Karpas-422 (cell line): ENCODE measurements around the gene POLR2A. TPM values are rescaled to one million over a fixed set of nuclear protein-coding genes. Genes with fewer than 3 reads are reported as not detected.

Experiments
- DNase-seq: peaks from one replicate; pipeline ENCODE4 v3.0.0-alpha.2; 2015
- H2AFZ ChIP-seq: fragments of 200-600 bp; sonication (generic); 2 replicates; pipeline ENCODE4 v1.6.1; 2014; ENCODE audit warnings: antibody characterized with exemption, low read length, mixed read lengths
- H3K27ac ChIP-seq: fragments of 200-600 bp; sonication (generic); 2 replicates; pipeline ENCODE4 v1.5.1; 2014; ENCODE audit warnings: mild to moderate bottlenecking, low read length, moderate library complexity
- H3K27me3 ChIP-seq: fragments of 200-600 bp; sonication (generic); 2 replicates; pipeline ENCODE4 v1.6.1; 2014; ENCODE audit warnings: low read length, mixed read lengths
- H3K36me3 ChIP-seq: fragments of 200-600 bp; sonication (generic); 2 replicates; pipeline ENCODE4 v1.6.1; 2014; ENCODE audit warnings: low read length, mixed read lengths; ENCODE audit not compliant: insufficient read depth
- H3K4me1 ChIP-seq: fragments of 200-600 bp; sonication (generic); 2 replicates; pipeline ENCODE4 v1.6.1; 2014; ENCODE audit warnings: mild to moderate bottlenecking, low read length, mixed read lengths
- H3K4me2 ChIP-seq: fragments of 200-600 bp; sonication (generic); 2 replicates; pipeline ENCODE4 v1.6.1; 2014; ENCODE audit warnings: low read length, low read depth, mild to moderate bottlenecking; ENCODE audit not compliant: poor library complexity, severe bottlenecking
- H3K4me3 ChIP-seq: fragments of 200-600 bp; sonication (generic); 2 replicates; pipeline ENCODE4 v1.5.1; 2014; ENCODE audit warnings: mild to moderate bottlenecking, antibody characterized with exemption, low read length, mixed read lengths
- H3K79me2 ChIP-seq: fragments of 200-600 bp; sonication (generic); 2 replicates; pipeline ENCODE4 v1.6.1; 2014; ENCODE audit warnings: mild to moderate bottlenecking, low read length, mixed read lengths
- H3K9ac ChIP-seq: fragments of 200-600 bp; sonication (generic); 2 replicates; pipeline ENCODE4 v1.6.0; 2014; ENCODE audit warnings: low read length
- H3K9me2 ChIP-seq: fragments of 200-600 bp; sonication (generic), shearing (Covaris generic); replicated peaks from 2 replicates; pipeline ENCODE4 v1.6.0; 2014; ENCODE audit warnings: mild to moderate bottlenecking, low read length, moderate library complexity; ENCODE audit not compliant: insufficient read depth
- H3K9me3 ChIP-seq: fragments of 300-700, 200-600 bp; sonication (generic); 2 replicates; pipeline ENCODE4 v1.6.1; 2014; ENCODE audit warnings: low read length, mixed read lengths
- H4K20me1 ChIP-seq: fragments of 200-600 bp; sonication (generic); 2 replicates; pipeline ENCODE4 v1.6.1; 2014; ENCODE audit warnings: mild to moderate bottlenecking, antibody characterized with exemption, low read length, low read depth; ENCODE audit not compliant: insufficient read depth
- total RNA-seq: library from RNA; depleted of rRNA; stranded (reverse); fragments of >200 nt; shearing (Covaris generic); gene quantifications from 2 replicates; pipeline ENCODE4 v1.2.3, GENCODE V29; 2014; ENCODE audit warnings: low replicate concordance

POLR2A gene
- total RNA-seq, 1 experiment from 2014 or later, result 78.8 TPM

DNA sequence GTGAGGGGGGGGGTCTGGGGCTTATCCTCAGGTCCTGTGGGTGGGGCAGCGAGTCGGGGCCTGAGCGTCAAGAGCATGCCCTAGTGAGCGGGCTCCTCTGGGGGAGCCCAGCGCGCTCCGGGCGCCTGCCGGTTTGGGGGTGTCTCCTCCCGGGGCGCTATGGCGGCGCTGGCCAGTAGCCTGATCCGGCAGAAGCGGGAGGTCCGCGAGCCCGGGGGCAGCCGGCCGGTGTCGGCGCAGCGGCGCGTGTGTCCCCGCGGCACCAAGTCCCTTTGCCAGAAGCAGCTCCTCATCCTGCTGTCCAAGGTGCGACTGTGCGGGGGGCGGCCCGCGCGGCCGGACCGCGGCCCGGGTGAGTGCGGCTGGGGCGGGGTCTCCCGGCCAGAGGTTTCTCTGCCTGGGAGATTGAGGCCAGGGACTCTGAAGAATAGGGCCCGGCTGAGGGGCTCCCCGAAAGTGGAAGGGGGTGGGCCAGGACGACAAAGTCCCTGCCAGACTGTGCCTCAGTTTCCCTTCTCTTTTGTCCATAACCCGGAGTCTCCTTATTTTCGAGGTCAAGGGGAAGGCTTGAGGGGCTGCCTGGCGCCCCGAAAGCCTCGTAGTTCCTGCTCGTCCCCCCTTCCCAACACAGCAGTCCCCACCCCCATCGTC, 44.6 kb upstream of the POLR2A start, which contains the start of gene FGF11:
Gene FGF11 (plus strand): TSS at position 51 of the 651 bp plus-strand sequence. CDS start 109 bp downstream, at position 160.
- DNase-seq, result no peak

DNA sequence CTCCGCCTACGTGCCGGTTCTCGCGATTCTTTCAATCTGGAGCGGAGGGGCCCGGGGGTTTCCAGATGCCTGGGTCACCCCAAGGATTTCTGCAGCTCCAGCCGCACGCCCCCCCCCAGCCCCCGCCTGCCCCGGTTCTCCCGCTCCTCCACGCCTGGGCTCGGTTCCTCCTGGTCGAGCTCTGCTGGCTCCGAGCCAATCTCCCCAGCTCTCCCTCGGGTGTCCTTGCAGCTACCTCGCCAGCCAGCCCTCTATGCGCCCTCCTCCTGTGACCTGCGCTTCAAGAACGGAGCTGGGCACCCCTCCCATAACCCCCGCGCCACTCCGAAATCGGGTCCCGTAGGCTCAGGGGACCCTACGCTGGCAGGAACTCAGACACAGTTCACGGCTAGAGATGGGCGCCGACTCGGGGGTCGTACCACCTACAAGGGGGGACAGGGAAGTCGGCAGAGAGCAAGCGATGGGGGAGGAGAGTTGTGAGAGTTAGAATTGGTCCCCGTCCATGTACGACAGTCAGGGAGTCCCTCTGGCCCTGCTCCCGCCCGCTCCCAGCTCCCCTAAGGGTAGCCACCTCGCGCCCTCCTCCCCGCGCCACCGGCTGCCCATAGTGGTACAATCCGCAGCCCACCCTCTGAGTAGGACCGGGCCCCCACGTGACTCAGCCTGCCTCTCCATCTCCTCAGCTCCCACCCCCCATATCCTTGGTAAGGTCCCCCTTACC, 43.9 kb upstream of the POLR2A start:
- H2AFZ ChIP-seq, result no peak overlapping the region
- no peak overlapping the region for H3K9ac ChIP-seq
- no peaks in the 10 kb centered on the region for H3K27me3 ChIP-seq
- no peaks in the 10 kb centered on the region for H3K9me2 ChIP-seq
- H3K4me2 ChIP-seq, result peak overlapping the region; percentile 10
- no peak overlapping the region for H3K27ac ChIP-seq
- peak; percentile 68 for DNase-seq
- H3K9me3 ChIP-seq, result no peaks in the 10 kb centered on the region
- 0 out of 2 replicates have a peak, but pooled peaks cover 4% of the 10 kb centered on the region for H3K79me2 ChIP-seq
- no peaks in the 10 kb centered on the region for H3K36me3 ChIP-seq
- no peak overlapping the region for H3K4me3 ChIP-seq
- peaks cover 9% of the 10 kb centered on the region; the same call in 1 of the 2 replicates for H4K20me1 ChIP-seq
- H3K4me1 ChIP-seq, result peaks cover 31% of the 10 kb centered on the region

More for the DNA sequence above, 44.6 kb upstream of the POLR2A start, which contains the start of gene FGF11:
- peak within 1 kb of the TSS; percentile 10 for H3K4me2 ChIP-seq
- peaks cover 27% of the 10 kb centered on the region for H3K4me1 ChIP-seq
- no peaks in the 10 kb centered on the region for H3K27me3 ChIP-seq
- H3K9me2 ChIP-seq, result no peaks in the 10 kb centered on the region
- 0 out of 2 replicates have a peak, but pooled peaks cover 4% of the 10 kb centered on the region for H3K79me2 ChIP-seq
- H3K4me3 ChIP-seq, result no peak within 1 kb of the TSS
- no peak within 1 kb of the TSS for H3K27ac ChIP-seq
- H3K9ac ChIP-seq, result no peak within 1 kb of the TSS
- H3K9me3 ChIP-seq, result no peaks in the 10 kb centered on the region
- H4K20me1 ChIP-seq, result peaks cover 9% of the 10 kb centered on the region; the same call in 1 of the 2 replicates
- no peaks in the 10 kb centered on the region for H3K36me3 ChIP-seq
- no peak within 1 kb of the TSS for H2AFZ ChIP-seq

DNA sequence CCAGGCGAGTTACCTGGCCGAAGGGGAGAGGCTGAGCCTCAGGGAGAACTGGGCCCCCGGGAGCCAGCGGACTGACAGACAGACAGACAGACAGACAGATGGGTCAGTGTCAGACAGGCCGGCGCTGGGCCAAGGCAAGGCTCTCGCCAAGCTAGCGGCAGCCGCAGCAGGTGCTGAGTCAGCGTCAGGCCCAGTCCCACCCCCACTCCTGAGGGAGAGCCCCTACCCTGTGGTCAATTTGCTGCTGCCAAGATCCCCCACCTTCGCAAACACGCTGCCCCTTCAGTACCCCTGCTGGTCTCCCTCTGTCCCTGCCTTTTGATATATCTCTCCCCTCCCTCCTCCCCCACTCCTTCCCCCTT, 43.4 kb upstream of the POLR2A start:
- 0 out of 2 replicates have a peak, but pooled peaks cover 4% of the 10 kb centered on the region for H3K79me2 ChIP-seq
- DNase-seq, result no peak

GRCh38 chr17:7441266-7441665, 42.9 kb upstream of the POLR2A start:
- no peak overlapping the region for H3K9ac ChIP-seq
- H3K9me2 ChIP-seq, result no peaks in the 10 kb centered on the region
- no peak for DNase-seq
- H2AFZ ChIP-seq, result no peak overlapping the region
- peaks cover 9% of the 10 kb centered on the region; the same call in 1 of the 2 replicates for H4K20me1 ChIP-seq
- H3K4me2 ChIP-seq, result no peak overlapping the region
- no peaks in the 10 kb centered on the region for H3K27me3 ChIP-seq
- H3K27ac ChIP-seq, result no peak overlapping the region
- H3K4me1 ChIP-seq, result peaks cover 32% of the 10 kb centered on the region
- H3K79me2 ChIP-seq, result 0 out of 2 replicates have a peak, but pooled peaks cover 1% of the 10 kb centered on the region
- H3K9me3 ChIP-seq, result no peaks in the 10 kb centered on the region
- H3K36me3 ChIP-seq, result no peaks in the 10 kb centered on the region
- H3K4me3 ChIP-seq, result no peak overlapping the region

More for the DNA sequence above, 43.4 kb upstream of the POLR2A start:
- no peak overlapping the region for H3K4me2 ChIP-seq
- H3K9me2 ChIP-seq, result no peaks in the 10 kb centered on the region
- no peaks in the 10 kb centered on the region for H3K27me3 ChIP-seq
- H3K4me1 ChIP-seq, result peaks cover 35% of the 10 kb centered on the region
- no peaks in the 10 kb centered on the region for H3K9me3 ChIP-seq
- H3K27ac ChIP-seq, result no peak overlapping the region
- no peaks in the 10 kb centered on the region for H3K36me3 ChIP-seq
- peaks cover 9% of the 10 kb centered on the region; the same call in 1 of the 2 replicates for H4K20me1 ChIP-seq
- H3K9ac ChIP-seq, result no peak overlapping the region
- no peak overlapping the region for H2AFZ ChIP-seq
- no peak overlapping the region for H3K4me3 ChIP-seq

DNA sequence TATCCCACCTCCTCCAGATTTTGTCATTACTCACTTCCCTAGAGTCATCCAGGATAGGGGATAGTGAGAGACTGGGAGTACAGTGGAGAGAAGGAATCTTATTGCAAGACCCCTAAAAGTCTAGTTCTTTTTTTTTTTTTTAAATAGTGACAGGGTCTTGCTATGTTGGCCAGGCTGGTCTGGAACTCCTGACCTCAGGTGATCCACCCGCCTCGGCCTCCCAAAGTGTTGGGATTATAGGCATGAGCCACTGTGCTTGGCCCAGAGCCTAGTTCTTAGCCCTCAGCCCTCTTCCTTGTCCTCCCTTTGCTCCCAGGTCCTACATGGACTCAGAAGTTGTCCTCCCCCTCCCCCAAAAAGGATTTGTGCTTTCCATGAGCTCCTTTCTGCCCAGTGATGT, 42.0 kb upstream of the POLR2A start:
- H3K36me3 ChIP-seq, result no peaks in the 10 kb centered on the region
- H3K79me2 ChIP-seq, result no peaks in the 10 kb centered on the region
- H3K9me2 ChIP-seq, result no peaks in the 10 kb centered on the region
- no peak overlapping the region for H2AFZ ChIP-seq
- no peak overlapping the region for H3K4me3 ChIP-seq
- no peak overlapping the region for H3K9ac ChIP-seq
- H3K27ac ChIP-seq, result no peak overlapping the region
- H3K9me3 ChIP-seq, result no peaks in the 10 kb centered on the region
- peaks cover 9% of the 10 kb centered on the region; the same call in 1 of the 2 replicates for H4K20me1 ChIP-seq
- DNase-seq, result no peak
- no peaks in the 10 kb centered on the region for H3K27me3 ChIP-seq
- H3K4me2 ChIP-seq, result no peak overlapping the region
- H3K4me1 ChIP-seq, result peaks cover 25% of the 10 kb centered on the region

GRCh38 chr17:7443499-7444485, 40.4 kb upstream of the POLR2A start:
- DNase-seq, result no peak
- no peaks in the 10 kb centered on the region for H3K36me3 ChIP-seq
- H3K9ac ChIP-seq, result no peak overlapping the region
- no peak overlapping the region for H3K27ac ChIP-seq
- H2AFZ ChIP-seq, result no peak overlapping the region
- no peak overlapping the region for H3K4me2 ChIP-seq
- H4K20me1 ChIP-seq, result no peaks in the 10 kb centered on the region
- no peaks in the 10 kb centered on the region for H3K9me3 ChIP-seq
- H3K79me2 ChIP-seq, result no peaks in the 10 kb centered on the region
- H3K27me3 ChIP-seq, result no peaks in the 10 kb centered on the region
- H3K9me2 ChIP-seq, result no peaks in the 10 kb centered on the region
- H3K4me3 ChIP-seq, result no peak overlapping the region
- H3K4me1 ChIP-seq, result peaks cover 22% of the 10 kb centered on the region

DNA sequence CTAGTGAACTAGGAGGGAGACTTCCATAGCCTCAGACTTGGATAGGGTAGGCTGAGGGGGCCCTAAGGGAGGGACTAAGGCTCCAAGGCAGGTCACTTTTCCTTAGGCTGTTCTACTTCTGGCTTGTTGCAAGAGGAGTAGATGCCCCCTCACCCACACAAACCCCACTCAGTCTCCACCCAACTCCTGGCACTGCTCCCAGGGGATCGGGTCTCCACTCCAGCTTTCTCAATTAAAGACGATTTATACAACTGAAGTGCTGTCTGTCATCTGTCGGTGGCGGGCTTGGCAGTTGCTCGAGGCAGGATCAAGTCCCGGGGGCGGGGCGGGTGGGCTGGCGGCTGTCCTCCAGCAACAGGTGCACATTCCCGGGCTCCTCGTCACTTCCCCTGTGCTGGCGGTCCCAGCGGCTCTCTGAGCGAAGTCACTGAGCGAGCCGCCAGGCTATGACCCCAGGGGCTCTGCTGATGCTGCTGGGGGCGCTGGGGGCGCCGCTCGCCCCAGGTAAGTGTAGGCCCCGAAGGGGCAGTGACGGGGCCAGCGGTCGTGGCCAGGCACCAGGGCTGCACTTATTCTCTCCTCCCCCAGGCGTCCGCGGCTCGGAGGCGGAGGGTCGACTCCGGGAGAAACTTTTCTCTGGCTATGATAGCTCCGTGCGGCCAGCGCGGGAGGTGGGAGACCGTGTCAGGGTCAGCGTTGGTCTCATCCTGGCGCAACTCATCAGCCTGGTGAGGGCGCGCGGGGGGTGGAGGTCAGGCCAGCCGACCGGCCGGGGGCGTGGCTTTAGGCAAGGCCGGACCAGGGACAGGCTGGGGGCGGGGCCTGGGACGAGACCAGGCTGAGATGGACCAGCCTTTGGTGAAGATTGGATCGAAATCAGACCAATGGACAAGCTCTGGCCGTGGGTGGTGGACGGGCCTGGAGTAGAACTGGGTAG, 39.2 kb upstream of the POLR2A start, which contains the start of gene CHRNB1:
Gene CHRNB1 (plus strand): TSS at position 380 of the 937 bp plus-strand sequence. CDS start 67 bp downstream, at position 447.
- Histone ChIP-seq H2AFZ (peak within 1 kb of the TSS; percentile 71; the same call in 1 of the 2 replicates), H3K36me3 (no peaks in the 10 kb centered on the region), H3K27me3 (no peaks in the 10 kb centered on the region), H3K4me3 (peak within 1 kb of the TSS; percentile 60), H3K9me3 (no peaks in the 10 kb centered on the region), H3K4me2 (peak within 1 kb of the TSS; percentile 69), H3K9me2 (no peaks in the 10 kb centered on the region), H3K4me1 (peaks cover 20% of the 10 kb centered on the region), H3K27ac (no peak within 1 kb of the TSS), H3K9ac (peak within 1 kb of the TSS; percentile 49), H4K20me1 (no peaks in the 10 kb centered on the region), H3K79me2 (no peaks in the 10 kb centered on the region)
- no peak for DNase-seq
